SK-N-SH treated with all-trans-retinoic acid at 6 μM for 48 hours (cell line): ENCODE data around the gene ZNF672.

Source experiments
- CSDC2 ChIP-seq: fragments of 250-450 bp; sonication (Bioruptor Pico); IDR thresholded peaks from 2 replicates; pipeline ENCODE4 v1.5.0; 2020; ENCODE audit warnings: mild to moderate bottlenecking, moderate library complexity
- ISL1 ChIP-seq: fragments of 250-450 bp; sonication (Bioruptor Pico); IDR thresholded peaks from 2 replicates; pipeline ENCODE4 v2.1.2; 2022; ENCODE audit warnings: mild to moderate bottlenecking, moderate library complexity
- PPARA ChIP-seq: fragments of 250-450 bp; sonication (Bioruptor Pico); IDR thresholded peaks from 2 replicates; pipeline ENCODE4 v1.5.0; 2020; ENCODE audit warnings: mild to moderate bottlenecking, borderline replicate concordance
- ZFP30 ChIP-seq: fragments of 450-650 bp; formaldehyde crosslinking; IDR thresholded peaks from 2 replicates; pipeline ENCODE4 v1.5.0; 2022; ENCODE audit warnings: mild to moderate bottlenecking, moderate library complexity
- TF ChIP-seq, protein P1 (sequence below): fragments of 250-450 bp; sonication (Bioruptor Pico); IDR thresholded peaks from 2 replicates; pipeline ENCODE4 v1.8.0; 2020; ENCODE audit warnings: mild to moderate bottlenecking, moderate library complexity, borderline replicate concordance

DNA sequence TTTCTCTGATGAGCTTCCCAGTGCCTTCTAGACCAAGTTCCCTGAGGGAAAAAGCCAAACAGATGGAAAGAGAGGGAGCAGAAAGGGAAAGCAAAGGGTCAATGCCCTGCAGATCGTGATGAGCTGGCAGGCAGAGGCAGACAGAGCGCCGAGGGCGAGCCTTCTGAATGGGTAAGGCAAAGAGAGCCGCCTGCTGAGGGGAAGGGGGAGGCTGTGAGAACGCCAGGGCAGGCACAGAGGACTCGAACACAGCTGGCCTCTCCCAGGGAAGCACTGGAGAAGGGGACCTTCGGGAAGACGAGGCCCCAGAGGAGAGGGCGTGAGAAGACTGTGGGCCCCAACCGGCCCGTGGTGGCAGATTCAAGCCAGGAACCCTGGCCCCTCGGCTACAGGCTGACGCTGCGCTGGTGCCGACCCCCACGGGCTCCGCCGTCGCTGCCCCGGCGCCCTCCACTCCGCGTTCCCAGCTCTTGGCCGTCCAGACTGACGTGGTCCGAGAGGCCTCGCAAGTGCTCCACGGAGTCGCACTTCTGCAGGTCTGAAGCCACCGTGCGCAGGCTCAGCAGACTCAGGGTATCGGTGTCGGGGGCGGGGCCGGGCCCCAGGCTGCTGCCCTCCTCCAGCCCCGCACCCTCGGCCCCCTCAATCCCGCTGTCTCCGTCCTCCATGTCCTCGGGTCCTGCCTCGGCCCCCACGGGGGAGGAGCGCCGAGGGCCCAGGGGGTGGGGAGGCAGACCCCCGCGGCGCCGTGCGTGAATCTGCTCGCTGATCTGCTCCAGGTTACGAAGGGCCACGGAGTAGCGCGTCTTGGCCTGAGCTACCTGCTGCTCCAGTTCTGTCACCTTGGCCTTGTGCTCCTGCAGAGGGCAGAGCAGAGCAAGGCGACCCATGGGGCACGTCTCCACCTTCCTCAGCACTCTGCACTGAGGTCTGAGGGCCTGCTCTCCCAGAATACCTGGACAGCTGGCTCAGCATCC, 26.2 kb upstream of the ZNF672 start:
- no peak for TF ChIP-seq PPARA
- TF ChIP-seq CSDC2 (CRISPR knock-in tag) = no peak
- no peak for TF ChIP-seq ZFP30
- TF ChIP-seq, protein P1, sequence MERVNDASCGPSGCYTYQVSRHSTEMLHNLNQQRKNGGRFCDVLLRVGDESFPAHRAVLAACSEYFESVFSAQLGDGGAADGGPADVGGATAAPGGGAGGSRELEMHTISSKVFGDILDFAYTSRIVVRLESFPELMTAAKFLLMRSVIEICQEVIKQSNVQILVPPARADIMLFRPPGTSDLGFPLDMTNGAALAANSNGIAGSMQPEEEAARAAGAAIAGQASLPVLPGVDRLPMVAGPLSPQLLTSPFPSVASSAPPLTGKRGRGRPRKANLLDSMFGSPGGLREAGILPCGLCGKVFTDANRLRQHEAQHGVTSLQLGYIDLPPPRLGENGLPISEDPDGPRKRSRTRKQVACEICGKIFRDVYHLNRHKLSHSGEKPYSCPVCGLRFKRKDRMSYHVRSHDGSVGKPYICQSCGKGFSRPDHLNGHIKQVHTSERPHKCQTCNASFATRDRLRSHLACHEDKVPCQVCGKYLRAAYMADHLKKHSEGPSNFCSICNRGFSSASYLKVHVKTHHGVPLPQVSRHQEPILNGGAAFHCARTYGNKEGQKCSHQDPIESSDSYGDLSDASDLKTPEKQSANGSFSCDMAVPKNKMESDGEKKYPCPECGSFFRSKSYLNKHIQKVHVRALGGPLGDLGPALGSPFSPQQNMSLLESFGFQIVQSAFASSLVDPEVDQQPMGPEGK (CRISPR knock-in tag) = no peak
- no peak for TF ChIP-seq ISL1 (CRISPR knock-in tag)
